HEK293 (cell line): ENCODE measurements around the gene OR7C1.
"Not testable (repeated sequence)": the region's sequence is repeated elsewhere in the genome, so short reads cannot be mapped to it uniquely, and the experiment has no call there.

Experiments used
- BCL6B ChIP-seq: fragments of 450-650 bp; formaldehyde crosslinking; IDR thresholded peaks from 2 replicates; pipeline ENCODE4 v1.5.1; 2017; ENCODE audit warnings: missing biosample characterization, missing genetic modification characterization
- CTCF ChIP-seq: fragments of 450-650 bp; formaldehyde crosslinking; IDR thresholded peaks from 2 replicates; pipeline ENCODE4 v1.5.1; 2016; ENCODE audit warnings: missing biosample characterization, missing genetic modification characterization
- KLF1 ChIP-seq: fragments of 450-650 bp; formaldehyde crosslinking; IDR thresholded peaks from 2 replicates; pipeline ENCODE4 v1.5.1; 2016; ENCODE audit warnings: missing biosample characterization, missing genetic modification characterization
- PRDM4 ChIP-seq: fragments of 450-650 bp; formaldehyde crosslinking; IDR thresholded peaks from 2 replicates; pipeline ENCODE4 v1.5.1; 2017; ENCODE audit warnings: missing biosample characterization, missing genetic modification characterization
- YY1 ChIP-seq: fragments of 450-650 bp; formaldehyde crosslinking; IDR thresholded peaks from 2 replicates; pipeline ENCODE4 v1.5.1; 2018; ENCODE audit warnings: missing biosample characterization, missing genetic modification characterization
- ZBTB17 ChIP-seq: fragments of 450-650 bp; formaldehyde crosslinking; IDR thresholded peaks from 2 replicates; pipeline ENCODE4 v1.5.1; 2016; ENCODE audit warnings: missing biosample characterization, missing genetic modification characterization
- ZBTB44 ChIP-seq: fragments of 450-650 bp; IDR thresholded peaks from 2 replicates; pipeline ENCODE4 v1.5.1; 2018; ENCODE audit warnings: missing biosample characterization, mild to moderate bottlenecking, missing genetic modification characterization
- ZBTB49 ChIP-seq: fragments of 450-650 bp; formaldehyde crosslinking; IDR thresholded peaks from 2 replicates; pipeline ENCODE4 v1.5.1; 2016; ENCODE audit warnings: missing biosample characterization, missing genetic modification characterization, low read depth
- ZNF174 ChIP-seq: fragments of 450-650 bp; formaldehyde crosslinking; IDR thresholded peaks from 2 replicates; pipeline ENCODE4 v1.5.0; 2017; ENCODE audit warnings: missing biosample characterization, mild to moderate bottlenecking, missing genetic modification characterization
- ZNF362 ChIP-seq: fragments of 450-650 bp; formaldehyde crosslinking; IDR thresholded peaks from 2 replicates; pipeline ENCODE4 v1.5.1; 2016; ENCODE audit warnings: missing biosample characterization, missing genetic modification characterization
- ZNF837 ChIP-seq: fragments of 450-650 bp; formaldehyde crosslinking; IDR thresholded peaks from 2 replicates; pipeline ENCODE4 v1.5.1; 2016; ENCODE audit warnings: missing biosample characterization, missing genetic modification characterization

GRCh38 chr19:14777645-14778044, 57.3 kb downstream of the OR7C1 start:
- not testable (repeated sequence) for TF ChIP-seq ZBTB44; CTCF (tag by site-specific recombination); ZNF837 (tag by site-specific recombination); ZBTB49 (tag by site-specific recombination); ZBTB17; KLF1 (tag by site-specific recombination); BCL6B (tag by site-specific recombination); YY1 (tag by site-specific recombination); PRDM4; ZNF174; ZNF362
